Activated T-cell treated with anti-CD3 and anti-CD28 coated beads, Interleukin-2, amount 50 U/mL, for 72 hours (primary cell): ENCODE data around the gene YIPF3. TPM values are rescaled to one million over a fixed set of nuclear protein-coding genes. Genes with fewer than 3 reads are reported as not detected.
"Not testable (repeated sequence)": the region's sequence is repeated elsewhere in the genome, so short reads cannot be mapped to it uniquely, and the experiment has no call there.

Source experiments
- ATAC-seq, 2 donors: fragments of 150-1000 bp; cut with Tn5 transposase; replicated peaks in 1 of 2; 2 replicates each; pipeline ENCODE4 v1.10.0; 2021; ENCODE audit warnings: moderate library complexity in 2 of 2, mild to moderate bottlenecking in 1 of 2
- DNase-seq, 2 donors: peaks; one replicate each; pipeline ENCODE4 v3.0.0; 2021 to 2022; ENCODE audit warnings: mixed read lengths in 1 of 2
- H3K27ac Mint-ChIP-seq: one replicate; pipeline ENCODE4 v1.8.0; 2022; ENCODE audit warnings: mild to moderate bottlenecking, moderate library complexity, mixed read lengths
- H3K27me3 Mint-ChIP-seq: one replicate; pipeline ENCODE4 v1.8.0; 2022; ENCODE audit warnings: low read depth, mixed read lengths
- H3K36me3 Mint-ChIP-seq, 2 donors: one replicate each; pipeline ENCODE4 v1.8.0; 2022; ENCODE audit warnings: mixed read lengths in 2 of 2, mild to moderate bottlenecking in 1 of 2; ENCODE audit not compliant: insufficient read depth in 2 of 2
- H3K4me1 Mint-ChIP-seq: one replicate; pipeline ENCODE4 v1.8.0; 2022; ENCODE audit warnings: low read depth, mixed read lengths
- H3K4me3 Mint-ChIP-seq, 2 donors: one replicate each; pipeline ENCODE4 v1.8.0; 2022; ENCODE audit warnings: mild to moderate bottlenecking in 2 of 2, mixed read lengths in 2 of 2, moderate library complexity in 2 of 2
- H3K9me3 Mint-ChIP-seq, 2 donors: one replicate each; pipeline ENCODE4 v1.8.0; 2022; ENCODE audit warnings: mixed read lengths in 2 of 2
- total RNA-seq, 2 donors: library from RNA; stranded (reverse); gene quantifications; one replicate each; pipeline ENCODE4 v1.2.3, GENCODE V29; 2022

Gene YIPF3
- total RNA-seq, 2 donors from 2014 or later: 63.9 to 64.4 TPM

GRCh38 chr6:43506667-43507471, 9.9 kb downstream of the YIPF3 start:
- no peak overlapping the region for H3K4me3 Mint-ChIP-seq
- no peaks in the 10 kb centered on the region for H3K9me3 Mint-ChIP-seq
- H3K4me1 Mint-ChIP-seq: peaks cover 16% of the 10 kb centered on the region
- DNase-seq: peak; percentile 81 to 87
- peaks cover 23% of the 10 kb centered on the region for H3K27me3 Mint-ChIP-seq
- H3K27ac Mint-ChIP-seq: peak overlapping the region; percentile 44
- peak; percentile 66 to 68 for ATAC-seq
- H3K36me3 Mint-ChIP-seq: peaks cover 2 to 7% of the 10 kb centered on the region in 2 donors

- Mint-ChIP-seq H3K4me1 (peaks cover 16% of the 10 kb centered on the region), H3K4me3 (no peak overlapping the region), H3K27ac (peak overlapping the region; percentile 44), H3K27me3 (peaks cover 23% of the 10 kb centered on the region), H3K36me3 (peaks cover 3 to 7% of the 10 kb centered on the region in 2 donors), H3K9me3 (no peaks in the 10 kb centered on the region)
- no peak for DNase-seq
- no peak for ATAC-seq
Observed at GRCh38 chr6:43506171-43506570, 10.6 kb downstream of the YIPF3 start.

- peaks cover 16% of the 10 kb centered on the region for H3K4me1 Mint-ChIP-seq
- no peak for DNase-seq
- no peak overlapping the region for H3K4me3 Mint-ChIP-seq
- peaks cover 23% of the 10 kb centered on the region for H3K27me3 Mint-ChIP-seq
- peaks cover 3 to 7% of the 10 kb centered on the region in 2 donors for H3K36me3 Mint-ChIP-seq
- H3K9me3 Mint-ChIP-seq: no peaks in the 10 kb centered on the region
- no peak for ATAC-seq
- no peak overlapping the region for H3K27ac Mint-ChIP-seq
Observed at GRCh38 chr6:43505718-43506117, 11.0 kb downstream of the YIPF3 start.

- ATAC-seq (no peak), DNase-seq (no peak)
- no peaks in the 10 kb centered on the region for H3K9me3 Mint-ChIP-seq
- H3K36me3 Mint-ChIP-seq: peaks cover 3 to 7% of the 10 kb centered on the region in 2 donors
- no peak overlapping the region for H3K27ac Mint-ChIP-seq
- H3K4me3 Mint-ChIP-seq: no peak overlapping the region
- H3K4me1 Mint-ChIP-seq: peaks cover 16% of the 10 kb centered on the region
- peaks cover 23% of the 10 kb centered on the region for H3K27me3 Mint-ChIP-seq
Observed at GRCh38 chr6:43504756-43505593, 11.8 kb downstream of the YIPF3 start.

GRCh38 chr6:43503443-43503842, 13.3 kb downstream of the YIPF3 start:
- ATAC-seq: no peak
- H3K4me1 Mint-ChIP-seq: peaks cover 7% of the 10 kb centered on the region
- peaks cover 12% of the 10 kb centered on the region for H3K27me3 Mint-ChIP-seq
- peaks cover 1 to 9% of the 10 kb centered on the region in 2 donors for H3K36me3 Mint-ChIP-seq
- DNase-seq: no peak
- H3K9me3 Mint-ChIP-seq: no peaks in the 10 kb centered on the region
- H3K27ac Mint-ChIP-seq: no peak overlapping the region
- no peak overlapping the region for H3K4me3 Mint-ChIP-seq

GRCh38 chr6:43502666-43503065, 14.1 kb downstream of the YIPF3 start:
- Mint-ChIP-seq H3K36me3 (peaks cover 1 to 9% of the 10 kb centered on the region in 2 donors), H3K4me3 (no peak overlapping the region), H3K27ac (no peak overlapping the region), H3K4me1 (peaks cover 7% of the 10 kb centered on the region), H3K27me3 (peaks cover 4% of the 10 kb centered on the region), H3K9me3 (no peaks in the 10 kb centered on the region)
- DNase-seq: no peak
- ATAC-seq: no peak

GRCh38 chr6:43500921-43501320, 15.8 kb downstream of the YIPF3 start:
- Mint-ChIP-seq H3K4me1 (no peaks in the 10 kb centered on the region), H3K36me3 (peaks cover 1 to 9% of the 10 kb centered on the region in 2 donors), H3K27me3 (no peaks in the 10 kb centered on the region), H3K9me3 (no peaks in the 10 kb centered on the region), H3K27ac (no peak overlapping the region), H3K4me3 (no peak overlapping the region)
- DNase-seq: no peak
- no peak for ATAC-seq

GRCh38 chr6:43499028-43499815, 17.5 kb downstream of the YIPF3 start:
- Mint-ChIP-seq H3K4me3 (no peak overlapping the region), H3K27me3 (no peaks in the 10 kb centered on the region), H3K27ac (no peak overlapping the region), H3K4me1 (peaks cover 11% of the 10 kb centered on the region), H3K36me3 (peaks cover 1 to 7% of the 10 kb centered on the region in 2 donors), H3K9me3 (no peaks in the 10 kb centered on the region)
- no peak for ATAC-seq
- DNase-seq: no peak

GRCh38 chr6:43498291-43498690, 18.4 kb downstream of the YIPF3 start:
- H3K4me3 Mint-ChIP-seq, H3K27me3 Mint-ChIP-seq, H3K9me3 Mint-ChIP-seq, H3K27ac Mint-ChIP-seq, DNase-seq, ATAC-seq, H3K36me3 Mint-ChIP-seq: not testable (repeated sequence)
- H3K4me1 Mint-ChIP-seq: peaks cover 17% of the 10 kb centered on the region

- Mint-ChIP-seq H3K4me3 (no peak overlapping the region), H3K36me3 (peaks cover 1 to 7% of the 10 kb centered on the region in 2 donors), H3K4me1 (peaks cover 21% of the 10 kb centered on the region), H3K27ac (no peak overlapping the region), H3K27me3 (no peaks in the 10 kb centered on the region), H3K9me3 (no peaks in the 10 kb centered on the region)
- DNase-seq: no peak
- no peak for ATAC-seq
Observed at GRCh38 chr6:43497689-43498088, 19.0 kb downstream of the YIPF3 start.

- H3K9me3 Mint-ChIP-seq: no peaks in the 10 kb centered on the region
- peaks cover 26% of the 10 kb centered on the region for H3K4me1 Mint-ChIP-seq
- H3K4me3 Mint-ChIP-seq: no peak overlapping the region
- ATAC-seq (no peak), DNase-seq (no peak)
- H3K27me3 Mint-ChIP-seq: no peaks in the 10 kb centered on the region
- peaks cover 1 to 4% of the 10 kb centered on the region in 2 donors for H3K36me3 Mint-ChIP-seq
- no peak overlapping the region for H3K27ac Mint-ChIP-seq
Observed at GRCh38 chr6:43497129-43497396, 19.7 kb downstream of the YIPF3 start.

- no peak overlapping the region for H3K4me3 Mint-ChIP-seq
- no peaks in the 10 kb centered on the region for H3K27me3 Mint-ChIP-seq
- peak in 1 of 2 donors; percentile 51 for ATAC-seq
- H3K27ac Mint-ChIP-seq: no peak overlapping the region
- H3K9me3 Mint-ChIP-seq: no peaks in the 10 kb centered on the region
- DNase-seq: peak in 1 of 2 donors; percentile 27
- H3K36me3 Mint-ChIP-seq: peaks cover under 1 to 4% of the 10 kb centered on the region in 2 donors
- H3K4me1 Mint-ChIP-seq: peaks cover 27% of the 10 kb centered on the region
Observed at GRCh38 chr6:43496370-43497128, 20.2 kb downstream of the YIPF3 start.
